HUDEP-2 (cell line): Measurements from ENCODE around the gene CCDC18.
"Not testable (repeated sequence)": the region's sequence is repeated elsewhere in the genome, so short reads cannot be mapped to it uniquely, and the experiment has no call there.

Source experiments
- DNase-seq, 76 experiments: peaks; one replicate each; lab custom pipeline; 2025; ENCODE audit not compliant: unreplicated experiment in 76 of 76; lab: John Stamatoyannopoulos, UW

CCDC18 gene

DNA sequence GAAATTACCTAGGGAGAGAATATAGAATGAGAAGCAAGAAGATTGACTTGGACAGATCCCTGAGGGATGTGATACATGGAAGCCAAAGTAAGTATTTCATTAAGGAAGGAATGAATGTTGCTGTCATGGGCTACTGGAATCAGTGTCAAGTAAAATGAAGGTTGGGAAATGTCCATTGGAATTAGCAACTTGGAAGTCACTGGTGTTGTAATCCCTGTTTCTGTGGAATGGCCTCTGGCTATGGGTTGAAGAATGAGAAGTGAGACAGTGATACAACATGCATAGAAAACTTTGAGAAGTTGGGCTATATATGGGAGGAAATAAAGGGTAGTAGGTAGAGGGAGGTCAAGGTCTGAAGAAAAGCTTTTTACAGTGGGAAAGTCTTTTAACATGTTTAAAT lies 54.7 kb downstream of the CCDC18 start:
- DNase-seq = no peak

GRCh38 chr1:93237021-93237420 lies 56.5 kb downstream of the CCDC18 start:
- DNase-seq = no peak

DNA sequence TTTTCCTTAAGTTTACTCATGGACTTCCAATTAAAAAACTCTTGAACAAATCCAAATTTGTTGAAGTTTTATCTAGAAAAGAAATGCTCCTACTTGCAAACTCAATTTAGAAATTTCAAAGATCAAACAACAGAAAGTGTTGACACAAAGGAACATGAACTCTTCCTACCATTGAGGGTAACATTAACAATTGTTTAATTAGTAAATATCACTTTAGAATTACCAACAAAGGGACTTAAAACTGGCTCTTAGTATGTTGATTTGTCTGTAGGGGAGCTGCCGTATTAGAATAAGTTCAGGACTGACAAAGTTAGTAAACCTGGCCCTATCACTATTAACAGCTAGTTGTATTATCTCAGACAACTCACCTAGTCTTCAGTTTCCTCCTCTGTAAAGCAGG lies 57.9 kb downstream of the CCDC18 start:
- DNase-seq = no peak

GRCh38 chr1:93239863-93240262 lies 59.3 kb downstream of the CCDC18 start:
- DNase-seq = peak in 47 of 76 experiments; percentile 2 to 85 (median 27)

GRCh38 chr1:93243233-93243632 lies 62.7 kb downstream of the CCDC18 start:
- not testable (repeated sequence) for DNase-seq

DNA sequence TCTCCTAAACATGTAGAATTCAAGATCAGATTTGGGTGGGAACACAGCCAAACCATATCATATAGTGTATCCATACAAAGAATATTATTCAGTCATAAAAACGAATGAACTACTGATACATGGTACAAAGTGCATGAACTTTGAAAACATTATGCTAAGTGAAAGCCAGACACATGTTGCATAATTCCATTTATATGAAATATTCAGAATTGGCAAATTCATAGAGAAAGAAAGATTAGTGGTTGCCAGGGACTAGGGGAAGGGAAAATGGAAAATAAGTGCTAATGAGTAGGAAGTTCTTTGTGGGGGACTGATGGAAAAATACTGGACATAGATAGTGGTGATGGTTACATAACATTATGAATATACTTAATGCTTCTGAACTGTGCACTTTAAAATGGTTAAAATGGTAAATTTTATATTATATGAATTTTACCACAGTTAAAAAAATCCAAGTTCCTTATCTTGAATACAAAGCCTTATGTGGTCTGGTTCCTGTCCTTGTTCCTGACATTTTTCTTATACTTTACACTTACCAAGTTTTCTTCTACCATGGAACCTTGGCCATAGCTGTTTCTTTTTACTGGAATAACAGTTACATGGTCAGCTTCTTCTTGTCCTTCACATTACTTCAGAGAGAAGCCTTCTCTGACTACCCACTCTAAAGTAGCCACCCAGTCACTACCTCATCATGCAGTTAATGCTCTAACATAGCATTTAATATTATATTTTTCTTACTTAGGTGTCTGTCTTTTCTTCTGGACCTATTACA lies 64.0 kb downstream of the CCDC18 start:
- no peak for DNase-seq

- no peak for DNase-seq
Measured at GRCh38 chr1:93251966-93252365, 71.4 kb downstream of the CCDC18 start.

- no peak for DNase-seq
Measured at GRCh38 chr1:93252598-93252997, 72.1 kb downstream of the CCDC18 start.

DNA sequence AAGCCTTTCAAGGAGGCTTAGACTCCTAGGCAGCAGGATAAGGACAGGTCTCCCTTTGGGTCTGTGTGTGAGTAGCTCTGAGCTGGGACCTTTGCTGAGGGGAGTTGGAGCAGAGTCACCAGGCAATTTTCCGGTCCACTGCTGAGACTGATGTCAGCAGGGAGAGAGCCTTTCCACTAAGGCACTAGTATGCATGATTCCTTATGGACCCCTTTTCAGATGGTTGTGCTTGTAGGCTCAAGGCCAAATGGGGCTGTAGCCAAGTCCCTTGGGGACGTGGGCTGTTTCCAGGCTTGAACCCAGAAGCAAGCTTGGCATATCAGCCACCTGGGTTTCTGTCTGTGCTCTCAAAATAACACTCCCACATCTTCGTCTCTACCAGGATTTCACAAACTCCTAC lies 73.0 kb downstream of the CCDC18 start:
- DNase-seq = peak in 1 of 76 experiments; percentile 0

DNA sequence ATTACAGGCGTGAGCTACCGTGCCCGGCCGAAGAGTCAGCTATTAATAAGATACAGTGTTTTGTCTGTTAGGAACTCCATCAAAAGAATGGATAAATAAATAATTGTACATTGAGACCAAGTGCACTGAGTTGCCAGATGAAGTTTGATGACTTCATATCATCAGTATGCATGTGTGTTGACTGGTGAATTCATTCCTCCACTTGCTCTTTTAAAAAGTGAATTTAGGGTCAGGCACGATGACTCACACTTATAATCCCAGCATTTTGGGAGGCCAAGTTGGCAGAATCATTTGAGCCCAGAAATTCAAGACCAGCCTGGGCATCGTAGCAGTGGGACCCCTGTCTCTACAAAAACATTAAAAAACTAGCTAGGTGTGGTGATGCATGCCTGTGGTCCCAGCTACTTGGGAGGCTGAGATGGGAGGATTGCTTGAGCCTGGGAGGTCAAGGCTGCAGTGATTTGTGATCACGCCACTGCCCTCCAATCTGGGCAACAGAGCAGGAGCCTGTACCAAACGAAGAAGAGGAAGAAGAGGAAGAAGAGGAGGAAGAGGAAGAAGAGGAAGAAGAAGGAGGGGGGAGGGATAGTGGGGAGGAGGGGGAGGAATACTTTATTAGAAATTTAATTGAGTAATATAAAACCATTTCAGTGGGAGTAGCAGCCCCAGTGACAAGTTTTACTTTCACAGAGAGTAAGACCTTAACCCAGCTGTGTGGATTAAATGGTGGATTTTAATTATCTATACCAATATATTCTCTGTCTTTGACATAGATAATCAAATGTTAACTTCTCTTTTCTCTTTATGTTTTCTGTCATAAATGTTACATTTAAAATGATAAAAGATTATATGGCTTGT lies 74.9 kb downstream of the CCDC18 start:
- no peak for DNase-seq

DNA sequence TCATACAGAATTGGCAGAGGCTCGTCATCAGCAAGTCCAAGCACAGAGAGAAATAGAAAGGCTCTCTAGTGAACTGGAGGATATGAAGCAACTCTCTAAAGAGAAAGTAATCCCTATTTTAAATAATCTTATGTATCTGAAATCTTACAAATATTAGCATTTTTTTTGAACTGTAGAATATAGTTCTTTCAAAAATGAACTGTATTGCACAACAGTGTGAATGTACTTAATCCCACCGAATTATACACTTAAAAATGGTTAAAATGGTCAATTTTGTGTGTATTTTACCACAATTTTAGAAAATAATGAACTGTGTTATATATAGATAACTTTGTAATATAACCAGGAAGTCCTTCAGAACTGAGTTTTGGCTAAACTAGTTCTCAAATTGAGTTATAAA lies 75.9 kb downstream of the CCDC18 start:
- DNase-seq = no peak

DNA sequence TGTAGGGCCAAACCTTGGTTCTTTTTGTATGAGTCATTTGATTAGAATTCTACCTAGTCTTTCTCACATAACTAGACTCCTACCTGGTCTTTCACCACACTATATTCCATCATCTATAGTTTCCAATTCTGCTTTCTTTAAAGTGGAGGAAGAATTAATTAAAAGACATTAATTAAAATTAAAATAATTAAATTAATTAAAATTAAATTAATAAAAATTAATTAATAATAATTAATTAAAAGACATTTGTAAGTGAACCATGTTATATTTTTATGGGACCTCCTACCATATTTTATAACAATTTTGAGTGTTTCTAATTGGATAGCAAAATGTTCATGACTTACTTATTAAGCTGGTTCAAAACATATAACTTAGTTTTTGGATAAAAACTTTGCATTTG lies 77.4 kb downstream of the CCDC18 start:
- no peak for DNase-seq

- DNase-seq = not testable (repeated sequence)
Measured at GRCh38 chr1:93260726-93261125, 80.2 kb downstream of the CCDC18 start.

DNA sequence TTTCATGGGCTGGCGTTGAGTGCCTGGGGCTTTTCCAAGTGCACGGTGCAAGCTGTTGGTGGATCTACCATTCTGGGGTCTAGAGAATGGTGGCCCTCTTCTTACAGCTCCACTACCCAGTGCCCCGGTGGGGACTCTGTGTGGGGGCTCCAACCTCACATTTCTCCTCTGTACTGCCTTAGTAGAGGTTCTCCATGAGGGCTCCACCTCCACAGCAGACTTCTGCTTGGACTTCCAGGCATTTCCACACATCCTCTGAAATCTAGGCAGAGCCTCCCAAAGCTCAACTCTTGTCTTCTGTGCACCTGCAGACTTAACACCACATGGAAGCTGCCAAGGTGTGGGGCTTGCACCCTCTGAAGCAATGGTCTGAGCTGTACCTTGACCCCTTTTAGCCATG lies 82.1 kb downstream of the CCDC18 start:
- no peak for DNase-seq

DNA sequence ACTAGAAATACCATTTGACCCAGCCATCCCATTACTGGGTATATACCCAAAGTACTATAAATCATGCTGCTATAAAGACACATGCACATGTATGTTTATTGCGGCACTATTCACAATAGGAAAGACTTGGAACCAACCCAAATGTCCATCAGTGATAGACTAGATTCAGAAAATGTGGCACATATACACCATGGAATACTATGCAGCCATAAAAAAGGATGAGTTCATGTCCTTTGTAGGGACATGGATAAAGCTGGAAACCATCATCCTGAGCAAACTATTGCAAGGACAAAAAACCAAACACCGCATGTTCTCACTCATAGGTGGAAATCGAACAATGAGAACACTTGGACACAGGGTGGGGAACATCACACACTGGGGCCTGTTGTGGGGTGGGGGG lies 88.4 kb downstream of the CCDC18 start:
- DNase-seq = not testable (repeated sequence)

GRCh38 chr1:93275262-93275633 lies 94.7 kb downstream of the CCDC18 start:
- DNase-seq = not testable (repeated sequence)

DNA sequence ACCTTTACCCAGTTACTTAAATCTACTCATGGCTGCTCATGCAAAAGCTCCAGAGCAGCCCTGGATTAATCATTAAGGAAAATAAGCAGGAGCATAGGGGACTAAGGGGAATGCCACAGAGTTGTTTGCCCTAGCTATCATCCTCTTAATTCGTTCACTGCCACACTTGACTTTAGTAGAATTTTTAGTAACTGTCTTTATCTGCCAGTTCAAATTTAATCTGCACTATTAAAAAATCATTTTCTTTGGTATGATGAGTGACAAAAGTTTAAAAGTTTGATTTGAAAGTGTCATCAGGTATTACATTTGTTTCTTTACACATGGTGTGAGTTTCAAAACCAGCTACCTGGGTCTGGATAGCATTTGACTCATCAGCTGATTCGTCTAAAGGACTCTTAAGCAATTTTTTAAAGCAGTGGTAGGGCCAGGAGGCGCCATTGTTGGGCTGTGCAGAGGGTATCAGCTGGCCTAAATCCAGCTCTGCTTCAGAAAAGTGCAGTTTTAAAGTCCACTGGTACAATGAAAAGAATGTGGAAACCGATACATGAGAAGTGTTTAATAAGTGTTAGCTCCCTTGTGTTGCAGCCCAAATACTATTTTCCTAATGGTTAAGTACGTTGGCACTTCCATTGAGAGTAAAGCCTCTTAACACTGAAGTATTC lies 95.2 kb downstream of the CCDC18 start:
- DNase-seq = no peak

GRCh38 chr1:93277530-93277929 lies 97.0 kb downstream of the CCDC18 start:
- not testable (repeated sequence) for DNase-seq

DNA sequence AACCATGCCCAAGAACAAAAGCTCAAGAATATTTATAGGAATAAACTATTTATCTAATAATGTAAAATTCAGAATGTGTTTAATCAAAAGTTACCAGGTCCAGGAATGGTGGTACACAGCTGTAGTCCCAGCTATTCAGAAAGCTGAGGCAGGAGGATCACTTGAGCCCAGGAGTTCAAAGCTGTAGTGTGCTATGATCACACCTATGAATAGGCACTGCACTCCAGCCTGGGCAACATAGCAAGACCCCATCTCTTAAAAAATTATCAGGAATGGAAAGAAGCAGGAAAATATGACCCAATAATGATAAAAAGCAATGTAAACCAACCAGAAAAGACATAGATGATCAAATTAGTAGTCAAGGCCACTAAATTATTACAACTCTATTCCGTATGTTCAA lies 103.0 kb downstream of the CCDC18 start:
- DNase-seq = no peak

GRCh38 chr1:93288558-93288957 lies 108.0 kb downstream of the CCDC18 start:
- DNase-seq = no peak

GRCh38 chr1:93296555-93297154 lies 116.1 kb downstream of the CCDC18 start:
- no peak for DNase-seq
